Body of pancreas (tissue), 4 donors: ENCODE data around the gene PLA2R1.

Source experiments
- POLR2A ChIP-seq, 3 donors: fragments of 450-650 bp; IDR thresholded peaks; one replicate each; pipeline ENCODE4 v1.6.1; 2016; ENCODE audit warnings: antibody characterized with exemption in 3 of 3, mild to moderate bottlenecking in 2 of 3
- TF ChIP-seq, protein P1 (sequence below), 7 experiments: fragments of 450-650 bp in 4 of 7; fragments of 200-600 bp in 3 of 7; sonication (generic) in 3 of 7; IDR thresholded peaks; one replicate each; pipeline ENCODE4 v1.5.1; 2016 to 2019; ENCODE audit warnings: antibody characterized with exemption in 7 of 7

DNA sequence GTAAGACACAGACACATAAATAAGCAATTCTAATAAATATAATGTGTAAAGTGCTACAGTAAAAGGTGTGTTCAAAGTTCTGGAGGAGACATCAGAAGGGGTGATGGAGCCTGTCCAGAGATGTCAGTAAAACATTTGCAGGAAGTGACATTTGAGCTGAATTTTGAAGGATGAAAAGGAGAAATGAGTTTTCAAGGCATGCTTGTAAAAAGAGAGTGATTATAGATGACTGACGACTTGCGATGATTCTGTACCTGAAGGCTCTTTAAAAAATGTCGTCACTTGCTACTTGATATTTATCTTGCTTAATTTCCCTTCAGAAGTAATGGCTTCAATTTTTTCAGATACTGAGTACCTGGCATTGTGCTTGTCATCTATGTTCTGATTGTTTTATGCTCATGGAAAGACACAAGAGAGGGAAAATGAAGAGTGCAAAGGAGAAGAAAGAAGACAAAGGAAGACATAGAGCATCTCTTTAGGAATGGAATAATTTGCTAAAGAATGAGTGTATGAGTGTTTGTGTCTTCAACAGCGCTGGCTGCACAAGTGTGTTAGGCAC, 73.9 kb downstream of the PLA2R1 start:
- TF ChIP-seq, protein P1, sequence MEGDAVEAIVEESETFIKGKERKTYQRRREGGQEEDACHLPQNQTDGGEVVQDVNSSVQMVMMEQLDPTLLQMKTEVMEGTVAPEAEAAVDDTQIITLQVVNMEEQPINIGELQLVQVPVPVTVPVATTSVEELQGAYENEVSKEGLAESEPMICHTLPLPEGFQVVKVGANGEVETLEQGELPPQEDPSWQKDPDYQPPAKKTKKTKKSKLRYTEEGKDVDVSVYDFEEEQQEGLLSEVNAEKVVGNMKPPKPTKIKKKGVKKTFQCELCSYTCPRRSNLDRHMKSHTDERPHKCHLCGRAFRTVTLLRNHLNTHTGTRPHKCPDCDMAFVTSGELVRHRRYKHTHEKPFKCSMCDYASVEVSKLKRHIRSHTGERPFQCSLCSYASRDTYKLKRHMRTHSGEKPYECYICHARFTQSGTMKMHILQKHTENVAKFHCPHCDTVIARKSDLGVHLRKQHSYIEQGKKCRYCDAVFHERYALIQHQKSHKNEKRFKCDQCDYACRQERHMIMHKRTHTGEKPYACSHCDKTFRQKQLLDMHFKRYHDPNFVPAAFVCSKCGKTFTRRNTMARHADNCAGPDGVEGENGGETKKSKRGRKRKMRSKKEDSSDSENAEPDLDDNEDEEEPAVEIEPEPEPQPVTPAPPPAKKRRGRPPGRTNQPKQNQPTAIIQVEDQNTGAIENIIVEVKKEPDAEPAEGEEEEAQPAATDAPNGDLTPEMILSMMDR (IDR thresholded peaks at IDR 0.05), result no peak
- no peak for TF ChIP-seq POLR2A (IDR thresholded peaks at IDR 0.05)
